Activated CD4-positive, alpha-beta T cell treated with anti-CD3 and anti-CD28 coated beads, Interleukin-2, amount 10 ng/mL, durations not matched to agents 7 days and 5 days (primary cell): ENCODE measurements around the gene JPH2. TPM values are rescaled to one million over a fixed set of nuclear protein-coding genes. Genes with fewer than 3 reads are reported as not detected.

Experiments
- CTCF ChIA-PET: fragments of 350-600 bp; sonication (Branson Sonifier 250); formaldehyde crosslinking; loops from one replicate; lab custom pipeline; 2021; ENCODE audit warnings: antibody characterized with exemption; lab: Charles Lee
- POLR2A ChIA-PET: fragments of 350-600 bp; sonication (Branson Sonifier 250); formaldehyde crosslinking; loops from one replicate; lab custom pipeline; 2021; ENCODE audit warnings: antibody characterized with exemption; lab: Charles Lee
- DNase-seq: peaks from one replicate; pipeline ENCODE4 v3.0.0-alpha.2; 2020
- H3K27ac Mint-ChIP-seq: one replicate; pipeline ENCODE4 v1.8.0; 2021; ENCODE audit warnings: mild to moderate bottlenecking, moderate library complexity, mixed read lengths
- H3K27me3 Mint-ChIP-seq: one replicate; pipeline ENCODE4 v1.8.0; 2021; ENCODE audit warnings: mixed read lengths
- H3K36me3 Mint-ChIP-seq: one replicate; pipeline ENCODE4 v1.8.0; 2021; ENCODE audit warnings: low read depth, mixed read lengths
- H3K4me1 Mint-ChIP-seq: one replicate; pipeline ENCODE4 v1.8.0; 2021; ENCODE audit warnings: mixed read lengths
- H3K4me3 Mint-ChIP-seq: one replicate; pipeline ENCODE4 v1.8.0; 2021; ENCODE audit warnings: mild to moderate bottlenecking, moderate library complexity, mixed read lengths
- H3K9me3 Mint-ChIP-seq: one replicate; pipeline ENCODE4 v1.8.0; 2021; ENCODE audit warnings: mixed read lengths
- total RNA-seq, 2 experiments: library from RNA; stranded (reverse); gene quantifications; one replicate each; pipeline ENCODE4 v1.2.3, GENCODE V29; 2021

The JPH2 gene
- total RNA-seq, 2 experiments from 2014 or later: not detected

DNA sequence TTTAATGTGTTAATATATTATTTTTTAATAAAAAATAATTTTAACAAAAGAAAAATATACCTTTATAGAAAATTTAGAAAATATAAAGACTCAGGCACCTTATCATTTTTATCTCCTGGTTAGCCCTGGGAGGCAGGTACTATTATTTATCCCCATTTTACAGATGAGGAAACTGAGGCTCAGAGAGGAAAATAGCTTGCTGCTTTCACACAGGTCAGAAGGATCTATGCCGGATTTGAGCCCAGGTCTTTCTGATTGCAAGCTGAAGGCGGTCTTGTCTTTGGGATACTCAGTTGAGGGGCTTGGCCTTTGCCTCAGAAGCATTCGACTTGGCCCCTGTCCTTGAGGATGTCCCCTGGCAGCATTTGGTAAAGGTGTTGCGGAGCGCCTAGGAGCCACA lies 35.0 kb upstream of the JPH2 start:
- CTCF ChIA-PET: no interaction called here
- H3K9me3 Mint-ChIP-seq: no peaks in the 10 kb centered on the region

DNA sequence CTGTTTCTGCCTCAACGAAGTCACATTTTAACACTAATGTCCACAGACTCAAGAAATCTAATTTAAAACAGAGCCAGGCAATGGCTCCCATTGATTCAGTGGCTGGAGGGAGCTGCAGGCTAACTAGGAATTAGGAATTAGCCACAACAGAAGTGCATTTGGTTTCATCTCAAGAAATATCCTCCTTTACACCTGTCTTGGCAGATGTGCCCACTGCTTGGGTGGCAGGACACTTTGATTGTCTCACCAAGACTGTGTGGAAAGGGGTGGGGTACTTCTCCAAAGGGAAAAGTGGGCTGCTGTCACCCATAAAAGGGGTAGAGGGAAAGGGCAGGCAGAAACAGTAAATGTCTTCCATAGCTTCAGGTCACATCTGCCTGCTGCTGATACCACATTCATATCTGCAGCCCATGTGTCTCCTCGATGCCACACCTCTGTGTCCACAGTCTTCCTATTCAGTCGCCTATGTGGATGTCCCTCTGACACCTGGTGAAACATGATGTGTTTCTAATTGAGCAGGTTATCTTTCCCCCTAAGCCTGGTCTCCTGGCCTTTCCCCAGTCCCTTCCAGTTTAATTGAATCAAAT lies 34.5 kb upstream of the JPH2 start:
- H3K4me3 Mint-ChIP-seq: no peak overlapping the region

More for the DNA sequence above, 35.0 kb upstream of the JPH2 start:
- Mint-ChIP-seq H3K27me3 (no peaks in the 10 kb centered on the region), H3K36me3 (no peaks in the 10 kb centered on the region), H3K4me3 (no peak overlapping the region), H3K4me1 (peaks cover 40% of the 10 kb centered on the region), H3K27ac (no peak overlapping the region)
- DNase-seq: no peak
- POLR2A ChIA-PET: no interaction called here

DNA sequence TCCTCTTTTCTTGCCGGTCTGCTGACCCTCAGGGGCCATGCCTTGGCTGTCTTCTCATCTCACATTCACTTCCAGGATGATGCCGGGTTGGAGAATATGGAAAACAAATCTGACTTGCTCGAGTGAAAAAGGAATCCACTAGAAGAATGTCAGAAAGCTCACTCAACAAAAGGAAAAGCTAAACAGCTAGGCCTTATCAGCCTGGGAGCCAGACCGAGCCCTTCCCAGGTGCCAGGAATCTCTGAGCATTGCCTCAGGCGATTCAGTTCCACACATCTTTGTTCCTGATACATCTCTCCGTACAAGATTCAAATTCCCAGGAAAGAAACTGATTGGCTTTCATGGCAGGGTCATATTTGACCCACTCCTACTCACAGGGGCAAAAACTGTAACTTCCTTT lies 32.8 kb upstream of the JPH2 start:
- H3K9me3 Mint-ChIP-seq: no peaks in the 10 kb centered on the region
- no peak for DNase-seq
- H3K4me1 Mint-ChIP-seq: peaks cover 57% of the 10 kb centered on the region
- POLR2A ChIA-PET: interaction anchor here (0.6 kb wide), 1 partner anchor 164 kb away, joined by 3 read pairs; no protein-coding TSS in a partner anchor
- CTCF ChIA-PET: interaction anchor here (1.1 to 9.9 kb wide), 2 partner anchors 45 to 91 kb away, joined by 4 to 144 read pairs; partner anchors contain the start of gene FITM2
- H3K36me3 Mint-ChIP-seq: no peaks in the 10 kb centered on the region
- H3K4me3 Mint-ChIP-seq: peak overlapping the region; percentile 41
- peak overlapping the region; percentile 95 for H3K27ac Mint-ChIP-seq
- H3K27me3 Mint-ChIP-seq: no peaks in the 10 kb centered on the region

More for the DNA sequence above, 34.5 kb upstream of the JPH2 start:
- POLR2A ChIA-PET: no interaction called here
- H3K36me3 Mint-ChIP-seq: no peaks in the 10 kb centered on the region
- CTCF ChIA-PET: no interaction called here
- DNase-seq: no peak
- no peaks in the 10 kb centered on the region for H3K9me3 Mint-ChIP-seq
- H3K27ac Mint-ChIP-seq: peak overlapping the region; percentile 22
- peaks cover 46% of the 10 kb centered on the region for H3K4me1 Mint-ChIP-seq
- H3K27me3 Mint-ChIP-seq: no peaks in the 10 kb centered on the region

DNA sequence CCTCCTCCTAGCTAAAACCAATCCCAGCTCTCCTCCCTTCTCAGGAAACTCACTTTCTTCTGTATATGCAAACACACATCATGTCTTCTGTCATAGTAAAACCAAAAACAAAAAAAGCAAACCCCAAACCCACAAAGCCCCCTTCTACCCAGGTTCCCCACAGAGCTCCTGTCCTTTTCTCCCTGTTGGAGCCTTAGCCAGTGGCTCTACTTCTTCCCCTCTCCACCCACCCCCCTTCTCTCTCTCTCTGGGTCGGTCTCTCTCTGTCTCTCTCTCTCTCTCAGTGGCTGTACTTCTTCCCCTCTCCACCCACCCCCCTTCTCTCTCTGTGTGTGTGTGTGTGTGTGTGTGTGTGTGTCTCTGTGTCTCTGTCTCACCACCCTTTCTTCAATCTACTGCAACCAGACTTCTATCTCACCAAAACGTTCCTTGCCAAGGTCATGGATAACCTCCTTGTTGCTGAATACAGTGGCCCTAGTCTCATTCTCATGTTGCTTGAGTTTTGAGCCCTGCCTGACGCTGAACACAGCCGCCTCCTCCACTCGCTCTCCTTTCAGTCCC lies 32.3 kb upstream of the JPH2 start:
- Mint-ChIP-seq H3K4me3 (peak overlapping the region; percentile 73), H3K27ac (peak overlapping the region; percentile 95), H3K9me3 (no peaks in the 10 kb centered on the region), H3K36me3 (no peaks in the 10 kb centered on the region), H3K4me1 (peaks cover 58% of the 10 kb centered on the region), H3K27me3 (no peaks in the 10 kb centered on the region)
- DNase-seq: peak; percentile 30
- POLR2A ChIA-PET: interaction anchor here (1.2 kb wide), 1 partner anchor 92 kb away, joined by 3 read pairs; the partner anchor contains the start of gene FITM2
- CTCF ChIA-PET: interaction anchor here (1.1 to 9.9 kb wide), 6 partner anchors 10 to 162 kb away, joined by 4 to 144 read pairs (median 6); partner anchors contain the start of gene FITM2

DNA sequence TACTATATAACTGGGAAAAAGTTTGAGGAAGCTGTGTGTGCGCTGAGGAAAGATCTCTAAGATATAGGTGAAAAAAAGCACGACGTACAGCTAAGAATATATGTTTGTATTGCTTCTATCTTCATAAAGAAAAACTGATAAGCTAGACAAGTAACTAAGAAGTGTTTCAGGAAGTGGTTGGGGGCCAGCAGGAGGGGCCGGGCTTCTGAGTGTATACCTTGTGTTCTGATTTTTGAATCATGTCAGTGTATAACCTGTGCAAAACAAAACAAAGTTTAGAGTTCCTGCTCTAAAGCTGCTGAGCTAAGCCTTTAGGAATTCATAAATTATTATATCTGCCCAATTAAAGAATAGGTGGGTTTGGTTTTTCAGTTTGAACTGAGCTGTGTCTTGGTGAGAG lies 31.5 kb upstream of the JPH2 start:
- peak overlapping the region; percentile 73 for H3K4me3 Mint-ChIP-seq

DNA sequence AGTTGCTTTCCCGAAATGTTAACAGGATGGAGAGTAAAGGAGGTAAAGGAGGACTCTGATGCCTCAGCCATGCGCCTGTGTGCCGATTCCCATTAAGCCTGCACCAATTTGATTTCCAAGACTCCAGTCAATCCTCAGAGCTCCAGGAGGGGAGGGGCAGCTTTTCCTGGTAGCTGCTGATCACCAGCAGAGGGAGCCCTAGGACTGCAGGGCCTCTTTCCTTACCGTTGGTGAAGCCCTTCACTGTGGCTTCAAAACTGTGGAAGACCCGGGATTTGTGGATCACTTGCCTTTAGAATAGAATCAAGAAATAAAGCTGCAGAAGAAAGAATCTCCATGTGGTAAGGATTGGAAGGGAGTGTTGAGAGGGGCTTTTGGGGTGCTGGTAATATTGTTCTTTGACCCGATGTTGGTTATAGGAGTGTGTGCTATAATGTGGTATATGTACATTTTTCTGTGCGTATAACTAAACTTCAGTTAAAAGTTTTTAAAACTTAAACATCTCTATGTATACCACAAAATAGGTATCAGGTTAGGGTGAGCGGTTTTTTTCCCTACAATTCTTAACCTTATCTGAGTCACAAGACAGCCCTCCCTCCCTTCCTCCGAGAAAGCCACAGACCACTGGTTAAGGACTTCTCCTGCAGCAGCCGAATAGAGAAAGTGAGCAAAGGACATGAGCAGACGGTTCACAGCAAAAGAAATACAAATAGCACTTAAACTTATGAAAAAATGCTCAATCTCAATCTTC lies 30.5 kb upstream of the JPH2 start:
- DNase-seq: peak; percentile 84
- no peaks in the 10 kb centered on the region for H3K27me3 Mint-ChIP-seq
- H3K36me3 Mint-ChIP-seq: no peaks in the 10 kb centered on the region
- H3K9me3 Mint-ChIP-seq: no peaks in the 10 kb centered on the region
- peak overlapping the region; percentile 95 for H3K27ac Mint-ChIP-seq
- POLR2A ChIA-PET: interaction anchor here (0.6 to 1.2 kb wide), 2 partner anchors 94 to 114 kb away, joined by 3 read pairs; partner anchors contain the start of gene FITM2
- CTCF ChIA-PET: interaction anchor here (0.6 to 9.9 kb wide), 30 partner anchors 8 to 500 kb away, joined by 3 to 144 read pairs (median 4); partner anchors contain the start of gene FITM2
- H3K4me3 Mint-ChIP-seq: peak overlapping the region; percentile 73
- peaks cover 58% of the 10 kb centered on the region for H3K4me1 Mint-ChIP-seq

More for the DNA sequence above, 31.5 kb upstream of the JPH2 start:
- DNase-seq: peak; percentile 70
- no peaks in the 10 kb centered on the region for H3K36me3 Mint-ChIP-seq
- H3K4me1 Mint-ChIP-seq: peaks cover 58% of the 10 kb centered on the region
- CTCF ChIA-PET: interaction anchor here (0.6 to 9.9 kb wide), 13 partner anchors 11 to 243 kb away, joined by 3 to 144 read pairs (median 4); partner anchors contain the start of gene FITM2
- H3K27ac Mint-ChIP-seq: peak overlapping the region; percentile 95
- no peaks in the 10 kb centered on the region for H3K9me3 Mint-ChIP-seq
- H3K27me3 Mint-ChIP-seq: no peaks in the 10 kb centered on the region
- POLR2A ChIA-PET: interaction anchor here (0.6 to 1.2 kb wide), 2 partner anchors 93 to 113 kb away, joined by 3 read pairs; partner anchors contain the start of gene FITM2

DNA sequence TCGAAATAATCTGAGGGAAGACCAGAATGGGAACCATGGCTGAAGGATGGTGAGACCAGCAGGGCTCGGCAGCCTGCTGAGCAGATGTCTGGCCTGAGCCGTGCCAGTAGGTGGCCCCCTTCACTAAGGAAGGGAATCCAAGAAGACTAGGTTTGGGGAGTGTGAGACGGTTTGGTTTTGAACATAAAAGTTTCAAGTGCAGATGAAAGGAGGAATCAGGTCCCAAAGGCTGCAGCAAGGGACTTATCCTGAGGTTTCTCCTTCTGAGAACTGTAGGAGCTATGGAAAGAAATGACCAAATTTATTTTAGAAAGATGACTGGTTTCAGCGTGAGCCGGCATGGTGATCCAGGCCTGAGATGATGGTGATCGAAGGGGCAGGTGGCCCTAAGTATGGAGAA lies 28.1 kb upstream of the JPH2 start:
- DNase-seq: peak; percentile 83
- ChIA-PET POLR2A (no interaction called here), CTCF (interaction anchor here (0.7 to 9.9 kb wide), 5 partner anchors 96 to 483 kb away, joined by 3 to 144 read pairs (median 3); partner anchors contain the start of gene FITM2)
- H3K4me1 Mint-ChIP-seq: peaks cover 65% of the 10 kb centered on the region
- H3K9me3 Mint-ChIP-seq: no peaks in the 10 kb centered on the region
- H3K4me3 Mint-ChIP-seq: no peak overlapping the region
- H3K36me3 Mint-ChIP-seq: no peaks in the 10 kb centered on the region
- no peaks in the 10 kb centered on the region for H3K27me3 Mint-ChIP-seq
- peak overlapping the region; percentile 0 for H3K27ac Mint-ChIP-seq

DNA sequence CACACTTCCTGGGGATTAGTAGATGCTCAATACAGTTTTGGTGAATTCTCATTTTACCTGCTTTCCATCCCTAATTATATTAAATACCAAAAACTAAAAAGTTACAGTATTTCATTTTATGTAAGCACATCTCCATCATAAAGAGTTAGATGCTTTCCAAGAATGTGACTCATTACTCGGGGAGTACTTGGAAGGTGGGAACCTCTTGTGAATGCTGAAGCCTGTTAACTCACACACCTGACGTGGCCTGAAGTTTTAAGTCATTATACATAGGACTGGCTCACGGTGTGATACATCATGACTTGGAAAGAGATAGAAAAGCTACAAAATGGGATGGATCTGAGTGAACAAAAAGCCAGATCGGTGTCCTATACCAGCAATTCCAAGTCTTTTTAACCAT lies 25.8 kb upstream of the JPH2 start:
- CTCF ChIA-PET: interaction anchor here (1.3 to 9.9 kb wide), 2 partner anchors 18 to 98 kb away, joined by 3 to 144 read pairs; partner anchors contain the start of gene FITM2
- Mint-ChIP-seq H3K27ac (no peak overlapping the region), H3K36me3 (peaks cover 5% of the 10 kb centered on the region), H3K27me3 (no peaks in the 10 kb centered on the region), H3K4me1 (peaks cover 63% of the 10 kb centered on the region), H3K9me3 (no peaks in the 10 kb centered on the region), H3K4me3 (no peak overlapping the region)
- DNase-seq: no peak
- POLR2A ChIA-PET: no interaction called here

DNA sequence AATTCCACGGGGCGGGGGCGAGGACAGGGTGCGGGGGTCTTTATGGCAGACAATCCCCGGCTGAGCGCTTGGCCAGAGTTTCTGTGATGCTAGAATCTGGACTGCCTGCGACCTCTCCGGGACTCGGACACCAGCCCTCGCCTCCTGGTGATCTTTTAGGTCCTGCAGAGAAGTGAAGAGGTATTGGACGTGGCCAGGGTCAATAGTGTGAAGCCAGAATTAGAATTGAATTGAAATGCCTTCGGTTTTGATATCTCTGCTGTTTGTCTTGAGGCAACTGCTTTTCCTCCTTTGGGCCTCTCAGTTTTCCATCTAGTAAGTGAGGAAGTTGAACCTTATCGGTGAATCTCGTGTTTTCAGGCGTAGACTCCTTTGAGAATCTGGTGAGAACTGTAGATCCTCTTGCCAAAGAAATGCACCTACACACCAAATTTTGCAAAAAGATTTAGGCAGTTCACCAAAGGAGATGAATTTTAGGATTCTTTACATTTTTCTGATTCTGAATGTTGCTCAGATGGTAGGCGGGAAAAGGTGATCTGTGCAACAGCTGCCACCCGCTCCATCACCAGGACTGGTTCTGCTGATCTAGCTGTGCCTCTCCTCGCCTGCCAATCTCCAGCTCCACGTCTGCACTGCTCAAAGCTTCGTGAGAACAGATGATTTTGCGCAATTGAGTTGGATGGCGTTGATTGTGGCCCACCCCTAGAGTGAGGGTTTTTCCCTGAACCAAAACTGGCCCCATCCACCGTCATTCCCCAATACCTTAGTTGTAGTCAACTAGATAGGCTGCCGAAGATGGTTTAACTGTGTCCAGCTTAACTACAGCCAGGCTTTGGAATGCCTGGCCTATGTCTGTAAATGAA lies 24.4 kb upstream of the JPH2 start:
- peak overlapping the region; percentile 87 for H3K4me3 Mint-ChIP-seq

DNA sequence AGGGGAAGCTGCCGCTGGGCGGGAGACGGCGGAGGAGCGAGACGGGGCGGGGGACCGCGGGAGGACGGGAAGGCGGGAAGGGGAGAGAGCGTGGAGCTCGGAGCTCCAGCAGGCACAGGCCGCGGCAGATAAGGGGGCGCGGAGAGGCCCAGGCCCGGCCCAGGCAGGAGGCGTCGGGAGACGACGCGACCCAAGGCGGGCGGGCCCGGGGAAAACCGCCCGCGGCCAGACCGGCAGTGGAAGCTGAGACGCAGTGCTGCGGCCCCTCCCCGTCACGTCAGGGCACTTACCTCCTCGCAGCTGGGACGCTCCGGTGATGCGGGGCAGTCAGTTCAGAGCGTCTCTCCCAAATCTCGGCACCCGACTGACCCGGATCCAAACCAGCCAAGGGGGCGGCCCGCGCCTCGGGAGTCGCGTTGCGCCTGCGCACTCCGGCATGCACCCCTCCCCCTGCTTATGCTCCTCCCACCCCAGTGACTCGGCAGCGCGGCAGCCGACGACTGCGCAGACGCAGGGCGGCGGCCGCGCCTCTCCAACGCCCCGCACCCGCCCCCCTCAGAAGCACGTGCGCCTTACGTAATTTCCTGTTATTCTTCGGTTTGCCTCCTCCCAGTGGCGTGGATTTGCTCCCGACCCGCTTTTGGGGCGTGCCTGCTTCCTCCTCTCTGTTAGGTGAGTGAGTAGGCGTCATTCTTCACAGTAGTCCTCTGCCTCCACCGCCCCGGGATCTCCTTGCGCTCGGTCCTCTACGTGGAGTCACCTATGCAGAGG lies 23.6 kb upstream of the JPH2 start, which contains the start of gene OSER1:
Gene OSER1 (minus strand): TSS at position 366 of the 771 bp plus-strand sequence. CDS start 3,814 bp downstream, outside the sequence.
- Mint-ChIP-seq H3K9me3 (no peaks in the 10 kb centered on the region), H3K4me3 (peak within 1 kb of the TSS; percentile 87), H3K4me1 (peaks cover 57% of the 10 kb centered on the region), H3K27me3 (no peaks in the 10 kb centered on the region), H3K27ac (peak within 1 kb of the TSS; percentile 97), H3K36me3 (peaks cover 11% of the 10 kb centered on the region)
- peak; percentile 99 for DNase-seq
- POLR2A ChIA-PET: no interaction called here
- CTCF ChIA-PET: interaction anchor here (1.0 to 1.3 kb wide), 2 partner anchors 11 to 100 kb away, joined by 3 read pairs; partner anchors contain the start of gene FITM2

More for the DNA sequence above, 24.4 kb upstream of the JPH2 start:
- H3K36me3 Mint-ChIP-seq: peaks cover 6% of the 10 kb centered on the region
- no peak for DNase-seq
- H3K9me3 Mint-ChIP-seq: no peaks in the 10 kb centered on the region
- ChIA-PET POLR2A (no interaction called here), CTCF (interaction anchor here (1.2 to 9.9 kb wide), 2 partner anchors 14 to 100 kb away, joined by 3 to 144 read pairs; partner anchors contain the start of gene FITM2)
- H3K27me3 Mint-ChIP-seq: no peaks in the 10 kb centered on the region
- H3K27ac Mint-ChIP-seq: peak overlapping the region; percentile 97
- peaks cover 59% of the 10 kb centered on the region for H3K4me1 Mint-ChIP-seq
